Omental fat pad (tissue), 4 donors: Measurements from ENCODE around the gene ABLIM2. TPM values are rescaled to one million over a fixed set of nuclear protein-coding genes. Genes with fewer than 3 reads are reported as not detected.

Experiments used
- ATAC-seq: fragments of 150-250 bp; one replicate; pipeline ENCODE4 v1.9.1; 2016; ENCODE audit warnings: mild to moderate bottlenecking, moderate library complexity; ENCODE audit not compliant: low FRiP score
- DNase-seq: peaks from one replicate; pipeline ENCODE4 v3.0.0-alpha.2; 2019; ENCODE audit warnings: low spot score
- total RNA-seq, 4 donors: library from RNA; depleted of rRNA; stranded (reverse); fragments of >200 nt; gene quantifications; one replicate each; pipeline ENCODE4 v1.1.0, GENCODE V29; 2016
- TF ChIP-seq, protein P1 (sequence below), 3 donors: fragments of 450-650 bp; IDR thresholded peaks; one replicate each; pipeline ENCODE4 v1.5.1; 2016 to 2017; ENCODE audit warnings: antibody characterized with exemption in 3 of 3, mild to moderate bottlenecking in 3 of 3, moderate library complexity in 2 of 3

The ABLIM2 gene
- total RNA-seq, 4 donors from 2014 or later = 10.1 to 34.2 (median 13.7) TPM

DNA sequence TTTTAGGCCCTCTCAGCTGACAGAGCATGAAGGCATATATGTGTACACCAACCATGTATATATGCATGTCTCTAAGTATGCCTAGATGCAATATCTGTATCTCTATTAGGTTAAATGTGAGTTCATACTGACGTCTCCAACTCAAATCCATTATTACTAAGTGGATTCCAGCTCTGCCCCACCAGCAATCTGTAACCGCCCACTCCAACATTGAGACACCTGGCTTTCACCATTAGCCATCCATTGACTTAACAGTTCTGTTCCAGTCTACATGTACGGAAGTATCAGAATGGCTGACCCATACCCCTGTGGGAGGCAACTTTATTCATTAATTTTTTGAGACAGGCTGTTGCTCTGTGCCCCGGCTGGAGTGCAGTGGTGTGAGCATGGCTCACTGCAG lies 25.4 kb upstream of the ABLIM2 start:
- ATAC-seq (no peak), DNase-seq (no peak)
- TF ChIP-seq, protein P1, sequence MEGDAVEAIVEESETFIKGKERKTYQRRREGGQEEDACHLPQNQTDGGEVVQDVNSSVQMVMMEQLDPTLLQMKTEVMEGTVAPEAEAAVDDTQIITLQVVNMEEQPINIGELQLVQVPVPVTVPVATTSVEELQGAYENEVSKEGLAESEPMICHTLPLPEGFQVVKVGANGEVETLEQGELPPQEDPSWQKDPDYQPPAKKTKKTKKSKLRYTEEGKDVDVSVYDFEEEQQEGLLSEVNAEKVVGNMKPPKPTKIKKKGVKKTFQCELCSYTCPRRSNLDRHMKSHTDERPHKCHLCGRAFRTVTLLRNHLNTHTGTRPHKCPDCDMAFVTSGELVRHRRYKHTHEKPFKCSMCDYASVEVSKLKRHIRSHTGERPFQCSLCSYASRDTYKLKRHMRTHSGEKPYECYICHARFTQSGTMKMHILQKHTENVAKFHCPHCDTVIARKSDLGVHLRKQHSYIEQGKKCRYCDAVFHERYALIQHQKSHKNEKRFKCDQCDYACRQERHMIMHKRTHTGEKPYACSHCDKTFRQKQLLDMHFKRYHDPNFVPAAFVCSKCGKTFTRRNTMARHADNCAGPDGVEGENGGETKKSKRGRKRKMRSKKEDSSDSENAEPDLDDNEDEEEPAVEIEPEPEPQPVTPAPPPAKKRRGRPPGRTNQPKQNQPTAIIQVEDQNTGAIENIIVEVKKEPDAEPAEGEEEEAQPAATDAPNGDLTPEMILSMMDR (IDR thresholded peaks at IDR 0.05) = no peak

DNA sequence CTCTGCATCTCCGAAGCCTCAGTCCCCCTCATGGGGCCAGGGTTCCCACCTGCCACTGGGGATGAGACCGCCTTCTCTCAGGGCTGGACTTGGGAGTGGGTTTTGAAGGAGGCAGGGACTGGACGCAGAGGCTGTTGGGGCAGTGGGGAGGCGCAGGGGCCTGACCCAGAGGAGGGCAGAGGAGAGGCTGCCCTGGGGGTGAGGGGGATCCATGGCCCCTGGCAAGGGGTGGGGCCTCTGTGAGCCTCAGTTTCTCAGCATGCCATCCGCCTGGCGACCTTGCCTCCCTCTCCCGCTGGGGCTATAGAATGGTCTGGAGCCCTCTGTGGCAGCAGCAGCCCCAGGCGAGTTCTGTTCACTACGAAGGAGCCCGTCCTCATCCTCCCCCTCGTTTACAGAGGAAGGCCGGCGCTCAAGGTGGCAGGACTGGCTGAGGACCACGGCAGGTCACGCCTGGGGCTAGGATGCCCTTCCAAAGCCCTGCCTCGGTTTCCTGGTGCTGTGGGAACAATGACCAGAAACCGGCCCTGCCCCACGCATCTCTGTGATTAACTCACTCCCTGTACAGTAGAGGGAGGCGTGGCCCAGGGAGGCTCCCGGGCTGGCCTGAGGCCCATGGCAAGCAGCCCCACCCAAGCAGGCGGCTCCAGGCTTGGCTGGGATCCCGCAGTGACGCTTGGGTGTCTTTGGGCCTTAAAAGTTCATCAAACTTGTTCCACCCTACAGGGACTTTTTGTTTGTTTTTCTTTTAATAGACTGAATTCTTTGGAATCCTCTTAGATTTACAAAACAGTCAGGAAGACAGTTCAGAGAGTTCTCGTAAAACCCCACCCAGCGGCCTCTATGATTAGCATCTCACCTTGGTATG lies 24.5 kb upstream of the ABLIM2 start:
- DNase-seq = no peak
- ATAC-seq = peak; percentile 85
- TF ChIP-seq, protein P1 (IDR thresholded peaks at IDR 0.05) = no peak

DNA sequence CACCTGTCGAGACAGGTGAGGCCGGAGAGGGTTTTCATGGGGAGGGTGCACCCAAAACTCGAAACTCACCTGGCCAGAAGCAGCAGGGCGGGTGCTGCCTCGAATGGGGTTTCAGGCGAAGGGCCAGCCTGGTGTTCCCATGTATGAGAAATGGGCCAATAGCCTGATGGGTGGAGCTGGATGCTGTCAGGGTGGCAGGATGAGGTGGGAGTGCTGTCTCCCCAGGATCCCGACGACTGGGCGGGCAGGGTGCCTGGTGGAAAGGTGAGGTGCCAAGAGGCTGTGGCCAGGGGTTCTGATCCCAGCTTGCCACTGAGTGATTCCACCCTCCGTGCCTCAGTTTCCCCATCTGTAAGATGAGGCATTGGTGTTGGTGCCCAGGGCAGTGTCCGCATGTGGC lies 23.7 kb upstream of the ABLIM2 start:
- DNase-seq = no peak
- ATAC-seq = no peak
- TF ChIP-seq, protein P1 (IDR thresholded peaks at IDR 0.05) = no peak

DNA sequence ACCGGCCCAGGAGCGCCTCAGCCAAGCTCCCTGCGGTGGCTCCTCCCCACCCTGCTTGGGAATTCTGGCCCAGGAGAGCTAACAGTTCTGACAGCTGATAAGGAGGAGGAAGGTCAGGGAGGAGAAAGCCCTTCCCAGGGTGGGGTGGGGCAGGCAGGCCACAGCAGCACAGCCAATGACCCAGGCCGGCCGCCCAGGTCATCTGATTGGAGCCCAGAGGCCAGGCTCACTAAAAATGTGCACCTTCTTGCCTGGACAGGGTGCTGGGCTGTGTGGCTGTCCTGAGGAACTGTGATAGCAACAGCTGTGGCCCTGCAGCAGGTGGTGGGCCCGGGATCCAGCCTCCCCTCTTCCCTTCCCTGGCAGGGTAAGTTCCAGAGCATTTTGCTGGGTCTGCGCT lies 23.2 kb upstream of the ABLIM2 start:
- DNase-seq = no peak
- TF ChIP-seq, protein P1 (IDR thresholded peaks at IDR 0.05) = no peak
- ATAC-seq = no peak

DNA sequence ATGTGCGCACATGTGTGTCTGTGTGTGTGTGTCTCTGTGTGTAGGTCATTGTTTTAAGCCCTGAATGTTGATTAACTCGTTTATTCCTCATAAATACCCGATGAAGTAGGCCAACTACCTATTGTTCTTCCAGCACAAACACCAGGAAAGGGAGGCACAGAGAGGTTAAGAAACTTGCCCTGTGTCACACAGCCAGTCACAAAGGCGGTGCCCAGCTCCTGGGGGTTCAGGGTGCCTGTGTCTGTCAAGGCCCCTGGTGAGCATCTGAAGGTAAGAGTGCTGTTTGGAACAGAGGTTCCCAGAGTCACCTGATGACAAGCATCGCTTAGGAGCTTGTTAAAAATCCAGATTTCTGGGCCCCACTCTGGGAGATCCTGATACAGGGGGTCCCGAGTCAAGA lies 22.5 kb upstream of the ABLIM2 start:
- no peak for DNase-seq
- ATAC-seq = no peak
- TF ChIP-seq, protein P1 (IDR thresholded peaks at IDR 0.05) = no peak

DNA sequence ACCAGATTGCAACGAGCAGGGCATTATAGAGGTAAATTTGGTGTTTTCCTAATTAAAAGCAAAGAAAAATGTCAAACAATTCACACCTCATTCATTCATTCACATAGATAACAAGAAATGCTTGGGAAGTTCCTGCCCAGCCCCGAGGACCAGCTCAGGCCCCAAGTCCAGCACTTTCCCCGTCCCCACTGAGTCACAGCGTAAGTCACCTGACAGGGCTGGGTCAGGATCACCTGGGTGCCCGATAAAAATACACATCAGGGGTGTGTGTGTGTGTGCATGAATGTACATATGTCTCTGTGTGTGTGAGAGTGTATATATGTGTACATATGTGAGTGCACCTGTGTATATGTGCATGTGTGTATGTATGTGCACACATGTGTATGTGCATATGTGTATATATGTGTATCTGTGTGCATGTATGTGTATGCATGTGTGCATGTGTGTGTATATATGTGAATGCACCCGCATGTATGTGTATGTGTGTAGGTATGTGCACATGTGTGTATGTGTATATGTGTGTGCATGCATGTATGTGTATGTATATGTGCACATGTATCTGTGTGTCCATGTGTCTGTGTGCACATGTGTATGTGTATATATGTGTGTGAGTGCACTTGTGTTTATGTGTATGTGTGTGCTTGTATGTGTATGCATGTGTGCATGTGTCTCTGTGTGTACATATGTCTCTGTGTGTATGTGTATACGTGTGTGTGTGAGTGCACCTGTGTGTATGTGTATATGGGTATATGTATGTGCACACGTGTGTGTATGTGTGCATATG lies 21.9 kb upstream of the ABLIM2 start:
- TF ChIP-seq, protein P1 (IDR thresholded peaks at IDR 0.05) = no peak
- no peak for DNase-seq
- no peak for ATAC-seq
